Stimulated activated naive B cell treated with anti-CD40 and anti-IgM and Interleukin-4, amounts not matched to agents 10 μg/mL and 1 μg/mL and 100 μg/mL, for 72 hours (primary cell): Measurements from ENCODE around the gene BECN2.
A peak's percentile ranks its signal among the peaks of the same experiment; 100 is the strongest.
"Not testable (repeated sequence)": the region's sequence is repeated elsewhere in the genome, so short reads cannot be mapped to it uniquely, and the experiment has no call there.

ENCODE experiments used
- ATAC-seq, 2 donors: fragments of 150-1000 bp; cut with Tn5 transposase; replicated peaks; 2 replicates each; pipeline ENCODE4 v1.10.0; 2021; ENCODE audit warnings: moderate library complexity in 1 of 2
- DNase-seq: peaks from one replicate; pipeline ENCODE4 v3.0.0; 2021
- H3K27ac Mint-ChIP-seq: one replicate; pipeline ENCODE4 v1.8.0; 2022; ENCODE audit warnings: mild to moderate bottlenecking, mixed read lengths
- H3K27me3 Mint-ChIP-seq, 2 donors: one replicate each; pipeline ENCODE4 v1.8.0; 2022; ENCODE audit warnings: mixed read lengths in 2 of 2
- H3K36me3 Mint-ChIP-seq, 2 donors: one replicate each; pipeline ENCODE4 v1.8.0; 2022; ENCODE audit warnings: mixed read lengths in 2 of 2, mild to moderate bottlenecking in 1 of 2
- H3K4me1 Mint-ChIP-seq, 2 donors: one replicate each; pipeline ENCODE4 v1.8.0; 2022; ENCODE audit warnings: mixed read lengths in 2 of 2, mild to moderate bottlenecking in 1 of 2
- H3K4me3 Mint-ChIP-seq, 2 donors: one replicate each; pipeline ENCODE4 v1.8.0; 2022; ENCODE audit warnings: mild to moderate bottlenecking in 2 of 2, mixed read lengths in 2 of 2, moderate library complexity in 1 of 2
- H3K9me3 Mint-ChIP-seq, 2 donors: one replicate each; pipeline ENCODE4 v1.8.0; 2022; ENCODE audit warnings: mixed read lengths in 2 of 2, mild to moderate bottlenecking in 1 of 2

BECN2 gene

DNA sequence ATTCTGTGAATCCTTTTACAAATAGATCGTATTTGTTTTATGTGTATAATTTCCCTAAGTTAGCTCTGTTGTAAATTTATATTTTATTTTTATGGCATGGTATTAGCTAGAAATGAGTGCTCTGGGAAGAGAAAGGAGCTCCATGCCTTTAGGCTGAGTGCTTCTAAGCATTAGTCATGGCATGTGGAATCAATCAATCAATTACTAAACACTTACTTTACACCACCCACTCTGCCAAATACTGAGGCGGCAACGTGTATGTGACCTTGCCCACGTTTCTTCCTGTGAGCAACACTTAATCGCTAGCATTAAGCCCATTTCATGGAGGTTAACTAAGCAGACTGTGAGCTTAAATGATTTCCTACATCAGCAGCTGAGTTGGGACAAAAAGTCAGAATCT lies 7.2 kb upstream of the BECN2 start:
- Mint-ChIP-seq H3K36me3 (no peaks in the 10 kb centered on the region), H3K27ac (no peak overlapping the region), H3K9me3 (no peaks in the 10 kb centered on the region), H3K27me3 (peaks cover 0 to 8% of the 10 kb centered on the region in 2 donors), H3K4me1 (no peaks in the 10 kb centered on the region), H3K4me3 (no peak overlapping the region)
- no peak for ATAC-seq
- DNase-seq, result no peak

- DNase-seq (no peak), ATAC-seq (no peak)
- Mint-ChIP-seq H3K4me1 (no peaks in the 10 kb centered on the region), H3K9me3 (no peaks in the 10 kb centered on the region), H3K27me3 (peaks cover 0 to 7% of the 10 kb centered on the region in 2 donors), H3K4me3 (no peak overlapping the region), H3K36me3 (no peaks in the 10 kb centered on the region), H3K27ac (no peak overlapping the region)
Observed at GRCh38 chr1:241962153-241962552, 4.6 kb downstream of the BECN2 start.

DNA sequence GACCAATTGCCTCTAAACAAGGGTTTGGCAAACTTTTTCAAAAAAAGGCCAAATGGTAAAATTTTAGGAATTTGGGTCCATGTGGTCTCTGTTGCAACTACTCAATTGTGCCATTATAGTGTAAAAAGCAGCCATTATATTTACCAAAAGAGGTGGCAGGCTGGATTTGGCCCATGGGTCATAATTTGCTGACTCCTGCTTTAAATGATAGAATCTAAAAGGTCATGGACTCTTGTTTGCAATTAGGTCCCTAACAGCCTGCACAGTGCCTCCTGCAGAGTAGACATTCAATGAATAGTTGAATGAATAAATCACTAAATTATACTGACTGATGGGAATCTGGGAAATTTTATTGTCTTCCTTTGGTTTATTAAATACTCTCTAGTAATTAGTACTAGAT lies 6.2 kb downstream of the BECN2 start:
- H3K36me3 Mint-ChIP-seq, result no peaks in the 10 kb centered on the region
- no peak overlapping the region for H3K27ac Mint-ChIP-seq
- no peaks in the 10 kb centered on the region for H3K9me3 Mint-ChIP-seq
- no peak for DNase-seq
- ATAC-seq, result no peak
- H3K4me1 Mint-ChIP-seq, result no peaks in the 10 kb centered on the region
- H3K27me3 Mint-ChIP-seq, result peaks cover 0 to 7% of the 10 kb centered on the region in 2 donors
- H3K4me3 Mint-ChIP-seq, result no peak overlapping the region

- Mint-ChIP-seq H3K4me1 (no peaks in the 10 kb centered on the region), H3K36me3 (no peaks in the 10 kb centered on the region), H3K27me3 (peaks cover 0 to 4% of the 10 kb centered on the region in 2 donors), H3K9me3 (no peaks in the 10 kb centered on the region), H3K4me3 (no peak overlapping the region), H3K27ac (no peak overlapping the region)
- ATAC-seq (no peak), DNase-seq (no peak)
Observed at GRCh38 chr1:241964550-241965282, 7.1 kb downstream of the BECN2 start.

GRCh38 chr1:241968611-241969010 lies 11.0 kb downstream of the BECN2 start:
- Mint-ChIP-seq H3K4me1 (no peaks in the 10 kb centered on the region), H3K9me3 (no peaks in the 10 kb centered on the region), H3K36me3 (no peaks in the 10 kb centered on the region), H3K27ac (no peak overlapping the region), H3K4me3 (no peak overlapping the region), H3K27me3 (peaks cover 0 to 7% of the 10 kb centered on the region in 2 donors)
- ATAC-seq, result no peak
- DNase-seq, result no peak

DNA sequence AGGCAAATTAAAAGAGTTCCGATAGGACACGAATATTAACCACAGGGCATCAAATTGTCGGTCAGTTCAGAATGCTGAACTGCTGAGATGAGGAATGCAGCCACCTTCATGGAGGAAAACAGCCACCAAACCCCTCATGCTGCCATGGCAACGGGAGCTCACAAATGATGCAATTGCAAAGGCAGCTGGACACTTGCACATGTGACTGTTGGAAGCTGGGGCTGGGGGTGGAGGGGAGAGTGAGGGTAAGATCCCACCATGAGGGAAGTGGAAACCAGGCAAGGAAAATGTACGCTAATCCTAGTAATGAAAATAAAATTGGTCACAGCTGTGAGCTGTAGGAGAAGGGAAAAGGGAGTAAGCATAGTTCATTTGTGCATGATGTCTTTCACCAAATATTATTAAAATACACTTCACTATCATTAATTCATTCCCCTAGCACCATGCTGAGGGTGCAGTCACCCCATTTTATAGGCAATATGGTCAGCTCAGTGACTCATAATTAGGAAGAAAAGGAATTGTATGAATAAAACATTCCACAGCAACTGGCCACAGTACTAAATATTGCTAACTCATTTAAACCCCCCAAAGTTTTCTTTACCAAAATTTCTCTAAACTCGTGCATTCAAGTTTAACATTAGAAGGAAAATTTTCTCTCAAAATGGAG lies 15.3 kb downstream of the BECN2 start:
- DNase-seq (no peak), ATAC-seq (no peak)
- Mint-ChIP-seq H3K9me3 (no peaks in the 10 kb centered on the region), H3K27me3 (peaks cover 0 to 7% of the 10 kb centered on the region in 2 donors), H3K4me3 (no peak overlapping the region), H3K4me1 (no peaks in the 10 kb centered on the region), H3K36me3 (no peaks in the 10 kb centered on the region), H3K27ac (no peak overlapping the region)

GRCh38 chr1:241976229-241976628 lies 18.7 kb downstream of the BECN2 start:
- no peak for DNase-seq

GRCh38 chr1:241979071-241979470 lies 21.5 kb downstream of the BECN2 start:
- ATAC-seq, result no peak
- Mint-ChIP-seq H3K27me3 (no peaks in the 10 kb centered on the region), H3K27ac (no peak overlapping the region), H3K9me3 (no peaks in the 10 kb centered on the region), H3K4me3 (no peak overlapping the region), H3K4me1 (peaks cover 0 to 1% of the 10 kb centered on the region in 2 donors), H3K36me3 (no peaks in the 10 kb centered on the region)
- no peak for DNase-seq

More at GRCh38 chr1:241976229-241976628, 18.7 kb downstream of the BECN2 start:
- no peak for ATAC-seq
- no peak overlapping the region for H3K4me3 Mint-ChIP-seq
- H3K4me1 Mint-ChIP-seq, result no peaks in the 10 kb centered on the region
- no peaks in the 10 kb centered on the region for H3K9me3 Mint-ChIP-seq
- peaks cover 0 to 2% of the 10 kb centered on the region in 2 donors for H3K27me3 Mint-ChIP-seq
- no peak overlapping the region for H3K27ac Mint-ChIP-seq
- no peaks in the 10 kb centered on the region for H3K36me3 Mint-ChIP-seq

DNA sequence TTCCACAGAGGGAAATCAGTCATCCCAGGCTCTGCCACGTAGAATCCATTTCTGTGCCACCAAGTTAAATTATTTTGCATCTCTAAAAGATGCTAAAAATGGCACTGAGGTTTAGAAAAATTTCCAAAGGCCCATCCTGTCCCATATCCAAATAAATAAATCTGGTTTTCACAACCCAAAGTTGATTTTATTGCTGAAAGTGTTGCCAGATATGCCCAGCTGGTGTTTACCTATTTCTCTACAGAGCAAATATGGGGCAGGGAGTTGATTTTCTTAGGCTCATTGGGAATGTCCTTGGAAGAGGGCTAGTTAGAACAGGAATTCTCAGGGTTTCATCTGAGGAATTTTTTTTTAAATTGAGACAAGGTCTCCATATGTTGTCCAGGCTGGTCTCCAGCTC lies 22.4 kb downstream of the BECN2 start:
- ATAC-seq (no peak), DNase-seq (no peak)
- Mint-ChIP-seq H3K36me3 (no peaks in the 10 kb centered on the region), H3K4me3 (no peak overlapping the region), H3K4me1 (peaks cover 0 to 1% of the 10 kb centered on the region in 2 donors), H3K27ac (no peak overlapping the region), H3K9me3 (no peaks in the 10 kb centered on the region), H3K27me3 (no peaks in the 10 kb centered on the region)

- H3K9me3 Mint-ChIP-seq, result no peaks in the 10 kb centered on the region
- ATAC-seq (no peak), DNase-seq (peak; percentile 5)
- no peak overlapping the region for H3K27ac Mint-ChIP-seq
- H3K27me3 Mint-ChIP-seq, result peaks cover 3 to 6% of the 10 kb centered on the region in 2 donors
- H3K4me1 Mint-ChIP-seq, result peaks cover 0 to 1% of the 10 kb centered on the region in 2 donors
- H3K4me3 Mint-ChIP-seq, result no peak overlapping the region
- H3K36me3 Mint-ChIP-seq, result no peaks in the 10 kb centered on the region
Observed at GRCh38 chr1:241985787-241986186, 28.2 kb downstream of the BECN2 start.

GRCh38 chr1:241988389-241988930 lies 30.9 kb downstream of the BECN2 start:
- not testable (repeated sequence) for ATAC-seq, H3K4me3 Mint-ChIP-seq, H3K9me3 Mint-ChIP-seq, H3K4me1 Mint-ChIP-seq, H3K36me3 Mint-ChIP-seq, H3K27ac Mint-ChIP-seq, DNase-seq
- peaks cover 14 to 25% of the 10 kb centered on the region in 2 donors for H3K27me3 Mint-ChIP-seq

GRCh38 chr1:241990040-241990439 lies 32.5 kb downstream of the BECN2 start:
- peaks cover 14 to 33% of the 10 kb centered on the region in 2 donors for H3K27me3 Mint-ChIP-seq
- no peak for DNase-seq
- H3K36me3 Mint-ChIP-seq, result no peaks in the 10 kb centered on the region
- no peaks in the 10 kb centered on the region for H3K9me3 Mint-ChIP-seq
- no peak overlapping the region for H3K27ac Mint-ChIP-seq
- no peaks in the 10 kb centered on the region for H3K4me1 Mint-ChIP-seq
- no peak for ATAC-seq
- no peak overlapping the region for H3K4me3 Mint-ChIP-seq

DNA sequence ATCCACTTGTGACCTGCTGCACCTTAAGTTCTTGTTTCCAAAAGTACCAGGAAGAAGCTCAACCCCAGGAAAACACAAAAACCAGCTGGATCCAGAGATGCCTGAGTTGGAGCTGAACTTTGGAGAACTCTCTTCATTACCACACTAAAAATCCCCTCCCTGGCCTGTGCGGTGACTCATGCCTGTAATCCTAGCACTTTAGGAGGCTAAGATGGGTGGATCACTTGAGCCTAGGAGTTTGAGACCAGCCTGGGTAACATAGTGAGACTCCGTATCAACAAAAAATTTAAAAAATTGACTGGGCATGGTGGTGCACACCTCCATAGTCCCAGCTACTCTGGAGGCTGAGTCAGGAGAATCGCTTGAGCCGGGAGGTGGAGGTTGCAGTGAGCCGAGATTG lies 35.2 kb downstream of the BECN2 start:
- H3K9me3 Mint-ChIP-seq, result no peaks in the 10 kb centered on the region
- H3K36me3 Mint-ChIP-seq, result no peaks in the 10 kb centered on the region
- H3K4me1 Mint-ChIP-seq, result no peaks in the 10 kb centered on the region
- peaks cover 14 to 33% of the 10 kb centered on the region in 2 donors for H3K27me3 Mint-ChIP-seq
- ATAC-seq (no peak), DNase-seq (no peak)
- no peak overlapping the region for H3K4me3 Mint-ChIP-seq
- H3K27ac Mint-ChIP-seq, result no peak overlapping the region

DNA sequence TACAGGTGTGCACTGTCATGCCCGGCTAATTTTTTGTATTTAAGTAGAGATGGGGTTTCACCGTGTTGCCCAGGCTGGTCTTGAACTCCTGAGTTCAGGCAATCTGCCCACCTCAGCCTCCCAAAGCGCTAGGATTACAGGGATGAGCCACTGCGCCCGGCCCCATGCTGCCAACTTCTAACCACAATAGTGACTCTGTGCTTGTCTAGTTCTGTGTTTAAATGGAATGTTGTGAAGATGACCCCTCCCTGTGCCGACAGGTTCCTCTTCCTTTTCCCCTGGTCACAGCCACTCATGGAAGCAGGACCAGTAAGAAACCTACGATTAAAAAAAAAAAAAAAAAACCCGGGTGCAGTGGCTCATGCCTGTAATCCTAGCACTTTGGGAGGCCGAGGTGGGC lies 36.6 kb downstream of the BECN2 start:
- ATAC-seq, result no peak
- H3K4me3 Mint-ChIP-seq, result no peak overlapping the region
- no peak for DNase-seq
- peaks cover 14 to 33% of the 10 kb centered on the region in 2 donors for H3K27me3 Mint-ChIP-seq
- H3K9me3 Mint-ChIP-seq, result no peaks in the 10 kb centered on the region
- H3K4me1 Mint-ChIP-seq, result peaks cover 5 to 8% of the 10 kb centered on the region in 2 donors
- no peaks in the 10 kb centered on the region for H3K36me3 Mint-ChIP-seq
- H3K27ac Mint-ChIP-seq, result no peak overlapping the region
